Calu3 (cell line): ENCODE data around the gene KIAA0930. TPM values are rescaled to one million over a fixed set of nuclear protein-coding genes. Genes with fewer than 3 reads are reported as not detected.
"Not testable (repeated sequence)": the region's sequence is repeated elsewhere in the genome, so short reads cannot be mapped to it uniquely, and the experiment has no call there.

Experiments
- BruUV-seq: library from RNA; stranded (reverse); fragments of 400-500 nt; replicated peaks from 2 replicates; lab custom pipeline; 2021; lab: Mats Ljungman, UMichigan
- CTCF ChIA-PET: fragments of 300-600 bp; sonication (Branson Sonifier 250); formaldehyde crosslinking; loops from one replicate; lab custom pipeline; 2022; ENCODE audit warnings: antibody characterized with exemption; lab: Charles Lee
- DNase-seq: peaks from one replicate; pipeline ENCODE4 v3.0.0; 2022
- H3K27ac Mint-ChIP-seq: one replicate; pipeline ENCODE4 v1.8.0; 2022; ENCODE audit warnings: mixed read lengths; ENCODE audit not compliant: unreplicated experiment
- H3K27me3 Mint-ChIP-seq: one replicate; pipeline ENCODE4 v1.8.0; 2022; ENCODE audit warnings: mixed read lengths; ENCODE audit not compliant: unreplicated experiment
- H3K36me3 Mint-ChIP-seq: one replicate; pipeline ENCODE4 v1.8.0; 2022; ENCODE audit warnings: mild to moderate bottlenecking, moderate library complexity, mixed read lengths; ENCODE audit not compliant: insufficient read depth, unreplicated experiment
- H3K4me1 Mint-ChIP-seq: one replicate; pipeline ENCODE4 v1.8.0; 2022; ENCODE audit warnings: mild to moderate bottlenecking, low read depth, mixed read lengths; ENCODE audit not compliant: unreplicated experiment
- H3K4me3 Mint-ChIP-seq: one replicate; pipeline ENCODE4 v1.8.0; 2022; ENCODE audit warnings: mild to moderate bottlenecking, low read depth, moderate library complexity, mixed read lengths; ENCODE audit not compliant: unreplicated experiment
- H3K9me3 Mint-ChIP-seq: one replicate; pipeline ENCODE4 v1.8.0; 2022; ENCODE audit warnings: low read depth, mixed read lengths; ENCODE audit not compliant: unreplicated experiment
- CTCF ChIP-seq: fragments of 200-600 bp; IDR thresholded peaks from one replicate; pipeline ENCODE4 v1.8.0; 2022; ENCODE audit warnings: antibody characterized with exemption; ENCODE audit not compliant: unreplicated experiment
- intact Hi-C: fragments of 100-400 bp; cut with micrococcal nuclease; formaldehyde crosslinking; loops from one replicate; pipeline ENCODE4 v1.10.0; 2022; ENCODE audit not compliant: unreplicated experiment
- total RNA-seq: library from RNA; stranded (reverse); gene quantifications from 2 replicates; pipeline ENCODE4 v1.2.3, GENCODE V29; 2022

The KIAA0930 gene
- total RNA-seq, 1 experiment from 2014 or later = 56.8 TPM

GRCh38 chr22:45196308-45196707 lies 44.4 kb downstream of the KIAA0930 start:
- no peak overlapping the region for H3K4me3 Mint-ChIP-seq
- BruUV-seq = no TSS peak
- H3K36me3 Mint-ChIP-seq = peaks cover 37% of the 10 kb centered on the region
- peaks cover 2% of the 10 kb centered on the region for H3K4me1 Mint-ChIP-seq
- CTCF ChIA-PET = no interaction called here
- no peak for DNase-seq
- intact Hi-C loops = no loop called here
- H3K9me3 Mint-ChIP-seq = no peaks in the 10 kb centered on the region
- no peak for TF ChIP-seq CTCF
- H3K27ac Mint-ChIP-seq = no peak overlapping the region
- H3K27me3 Mint-ChIP-seq = no peaks in the 10 kb centered on the region

GRCh38 chr22:45195616-45196015 lies 45.1 kb downstream of the KIAA0930 start:
- CTCF ChIA-PET = interaction anchor here (0.6 kb wide), 1 partner anchor 32 kb away, joined by 3 read pairs; no protein-coding TSS in a partner anchor
- TF ChIP-seq CTCF = no peak
- no peak overlapping the region for H3K4me3 Mint-ChIP-seq
- H3K4me1 Mint-ChIP-seq = no peaks in the 10 kb centered on the region
- no peaks in the 10 kb centered on the region for H3K9me3 Mint-ChIP-seq
- H3K27me3 Mint-ChIP-seq = no peaks in the 10 kb centered on the region
- no peak for DNase-seq
- BruUV-seq = no TSS peak
- H3K27ac Mint-ChIP-seq = no peak overlapping the region
- intact Hi-C loops = no loop called here
- H3K36me3 Mint-ChIP-seq = peaks cover 34% of the 10 kb centered on the region

- no TSS peak for BruUV-seq
- no peak for DNase-seq
- CTCF ChIA-PET = no interaction called here
- Mint-ChIP-seq H3K4me3 (no peak overlapping the region), H3K9me3 (no peaks in the 10 kb centered on the region), H3K4me1 (no peaks in the 10 kb centered on the region), H3K36me3 (peaks cover 28% of the 10 kb centered on the region), H3K27ac (no peak overlapping the region), H3K27me3 (no peaks in the 10 kb centered on the region)
- no peak for TF ChIP-seq CTCF
- intact Hi-C loops = no loop called here
Measured at GRCh38 chr22:45194686-45195085, 46.0 kb downstream of the KIAA0930 start.

- H3K4me3 Mint-ChIP-seq = no peak overlapping the region
- CTCF ChIA-PET = no interaction called here
Measured at GRCh38 chr22:45192701-45193187, 48.0 kb downstream of the KIAA0930 start.

GRCh38 chr22:45191746-45192145 lies 48.9 kb downstream of the KIAA0930 start:
- H3K4me3 Mint-ChIP-seq, intact Hi-C loops, BruUV-seq, CTCF ChIA-PET, H3K9me3 Mint-ChIP-seq, H3K4me1 Mint-ChIP-seq, H3K27me3 Mint-ChIP-seq, H3K27ac Mint-ChIP-seq, DNase-seq: not testable (repeated sequence)
- H3K36me3 Mint-ChIP-seq = peaks cover 26% of the 10 kb centered on the region

More at GRCh38 chr22:45192701-45193187, 48.0 kb downstream of the KIAA0930 start:
- intact Hi-C loops = no loop called here
- Mint-ChIP-seq H3K4me1 (no peaks in the 10 kb centered on the region), H3K27me3 (no peaks in the 10 kb centered on the region), H3K36me3 (peaks cover 19% of the 10 kb centered on the region), H3K27ac (no peak overlapping the region), H3K9me3 (no peaks in the 10 kb centered on the region)
- no peak for DNase-seq
- TF ChIP-seq CTCF = no peak
- BruUV-seq = no TSS peak
